Neutrophil (primary cell): ENCODE data around the gene ADGRG3.

ENCODE experiments used
- H3K27ac ChIP-seq: fragments of 200-600 bp; sonication (generic); 2 replicates; pipeline ENCODE4 v1.5.1; 2016; ENCODE audit warnings: mild to moderate bottlenecking, moderate library complexity
- H3K27me3 ChIP-seq: fragments of 200-600 bp; sonication (generic); 2 replicates; pipeline ENCODE4 v1.6.0; 2016; ENCODE audit warnings: mild to moderate bottlenecking
- H3K36me3 ChIP-seq: fragments of 200-600 bp; sonication (generic); 2 replicates; pipeline ENCODE4 v1.5.1; 2017
- H3K4me1 ChIP-seq, 2 experiments: fragments of 200-600 bp in 1 of 2; sonication (generic) in 1 of 2; 1 replicate in 1 of 2; 2 replicates in 1 of 2; pipeline versions ENCODE4 v1.5.1 to v1.6.1; 2013 to 2016; ENCODE audit warnings: low read depth in 1 of 2, low read length in 1 of 2, mild to moderate bottlenecking in 1 of 2, moderate library complexity in 1 of 2; ENCODE audit not compliant: control insufficient read depth in 1 of 2, insufficient read depth in 1 of 2
- H3K4me3 ChIP-seq, 2 experiments: fragments of 200-600 bp in 1 of 2; sonication (generic) in 1 of 2; 1 replicate in 1 of 2; 2 replicates in 1 of 2; pipeline ENCODE4 v1.5.1; 2013 to 2016; ENCODE audit warnings: low read depth in 1 of 2, low read length in 1 of 2, mild to moderate bottlenecking in 1 of 2, moderate library complexity in 1 of 2
- H3K9me3 ChIP-seq: fragments of 200-600 bp; sonication (generic); 2 replicates; pipeline ENCODE4 v1.5.1; 2016
- TF ChIP-seq, protein P1 (sequence below): fragments of 200-600 bp; sonication (generic); IDR thresholded peaks from 2 replicates; pipeline ENCODE4 v1.5.1; 2016; ENCODE audit warnings: antibody characterized with exemption

Gene ADGRG3

DNA sequence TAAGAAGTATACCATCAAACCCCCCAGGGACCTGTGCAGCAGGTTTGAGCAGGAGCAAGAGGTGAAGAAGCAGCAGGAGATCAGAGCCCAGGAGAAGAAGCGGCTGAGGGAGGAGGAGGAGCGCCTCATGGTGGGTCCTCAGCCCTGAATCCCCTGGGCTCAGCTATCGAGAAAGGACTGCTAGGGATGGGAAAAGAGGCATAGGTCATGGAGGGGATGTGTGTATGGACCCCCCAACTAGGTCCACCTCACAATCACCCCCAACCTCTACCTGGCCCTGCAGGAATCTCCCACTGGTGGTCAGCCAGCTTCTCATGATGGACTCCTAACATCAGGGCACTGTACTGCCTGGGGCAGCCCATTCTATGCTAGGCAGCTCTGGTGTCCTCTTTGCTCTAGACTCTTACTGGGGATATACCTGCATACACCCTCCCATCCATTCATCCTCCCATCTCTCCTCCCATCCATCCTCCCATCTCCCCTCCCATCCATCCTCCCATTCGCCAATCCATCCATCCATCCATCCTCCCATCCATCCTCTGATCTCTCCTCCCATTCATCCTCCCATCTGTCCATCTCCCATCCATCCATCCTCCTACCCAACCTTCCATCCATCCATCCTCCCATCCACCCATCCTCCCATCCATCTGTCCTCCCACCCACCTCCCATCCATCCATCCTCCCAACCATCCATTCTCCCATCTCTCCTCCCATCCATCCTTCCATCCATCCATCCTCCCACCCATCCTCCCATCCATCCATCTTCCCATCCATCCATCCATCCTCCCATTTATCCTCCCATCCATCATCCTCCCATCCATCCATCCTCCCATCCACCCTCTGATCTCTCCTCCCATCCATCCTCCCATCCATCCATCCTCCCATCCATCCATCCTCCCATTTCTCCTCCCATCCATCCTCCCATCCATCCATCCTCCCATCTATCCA is 37.1 kb downstream of the ADGRG3 start:
- TF ChIP-seq, protein P1, sequence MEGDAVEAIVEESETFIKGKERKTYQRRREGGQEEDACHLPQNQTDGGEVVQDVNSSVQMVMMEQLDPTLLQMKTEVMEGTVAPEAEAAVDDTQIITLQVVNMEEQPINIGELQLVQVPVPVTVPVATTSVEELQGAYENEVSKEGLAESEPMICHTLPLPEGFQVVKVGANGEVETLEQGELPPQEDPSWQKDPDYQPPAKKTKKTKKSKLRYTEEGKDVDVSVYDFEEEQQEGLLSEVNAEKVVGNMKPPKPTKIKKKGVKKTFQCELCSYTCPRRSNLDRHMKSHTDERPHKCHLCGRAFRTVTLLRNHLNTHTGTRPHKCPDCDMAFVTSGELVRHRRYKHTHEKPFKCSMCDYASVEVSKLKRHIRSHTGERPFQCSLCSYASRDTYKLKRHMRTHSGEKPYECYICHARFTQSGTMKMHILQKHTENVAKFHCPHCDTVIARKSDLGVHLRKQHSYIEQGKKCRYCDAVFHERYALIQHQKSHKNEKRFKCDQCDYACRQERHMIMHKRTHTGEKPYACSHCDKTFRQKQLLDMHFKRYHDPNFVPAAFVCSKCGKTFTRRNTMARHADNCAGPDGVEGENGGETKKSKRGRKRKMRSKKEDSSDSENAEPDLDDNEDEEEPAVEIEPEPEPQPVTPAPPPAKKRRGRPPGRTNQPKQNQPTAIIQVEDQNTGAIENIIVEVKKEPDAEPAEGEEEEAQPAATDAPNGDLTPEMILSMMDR, result no peak
- no peaks in the 10 kb centered on the region for H3K9me3 ChIP-seq
- no peaks in the 10 kb centered on the region for H3K4me1 ChIP-seq
- no peak overlapping the region for H3K4me3 ChIP-seq
- H3K27me3 ChIP-seq, result no peaks in the 10 kb centered on the region
- H3K27ac ChIP-seq, result no peak overlapping the region
- no peaks in the 10 kb centered on the region for H3K36me3 ChIP-seq

DNA sequence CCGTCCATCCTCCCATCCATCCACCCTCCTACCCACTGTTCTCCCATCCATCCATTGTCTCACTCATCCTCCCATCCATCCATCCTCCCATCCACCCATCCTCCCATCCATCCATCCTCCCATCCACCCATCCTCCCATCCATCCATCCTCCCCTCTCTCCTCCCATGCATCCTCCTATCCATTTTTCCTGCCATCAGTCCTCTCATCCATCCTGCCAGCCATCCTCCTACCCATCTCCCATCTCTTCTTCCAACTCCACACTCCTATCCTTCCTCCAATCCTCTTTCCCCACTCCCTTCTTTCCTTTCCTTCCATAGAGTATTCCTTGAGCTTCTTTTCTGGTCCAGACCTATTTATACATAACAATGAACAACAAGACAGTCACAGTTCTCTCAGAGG is 38.6 kb downstream of the ADGRG3 start:
- H3K4me3 ChIP-seq, result no peak overlapping the region
- no peak overlapping the region for H3K27ac ChIP-seq
- TF ChIP-seq, protein P1, result no peak
- no peaks in the 10 kb centered on the region for H3K4me1 ChIP-seq
- no peaks in the 10 kb centered on the region for H3K36me3 ChIP-seq
- H3K27me3 ChIP-seq, result no peaks in the 10 kb centered on the region
- H3K9me3 ChIP-seq, result no peaks in the 10 kb centered on the region

DNA sequence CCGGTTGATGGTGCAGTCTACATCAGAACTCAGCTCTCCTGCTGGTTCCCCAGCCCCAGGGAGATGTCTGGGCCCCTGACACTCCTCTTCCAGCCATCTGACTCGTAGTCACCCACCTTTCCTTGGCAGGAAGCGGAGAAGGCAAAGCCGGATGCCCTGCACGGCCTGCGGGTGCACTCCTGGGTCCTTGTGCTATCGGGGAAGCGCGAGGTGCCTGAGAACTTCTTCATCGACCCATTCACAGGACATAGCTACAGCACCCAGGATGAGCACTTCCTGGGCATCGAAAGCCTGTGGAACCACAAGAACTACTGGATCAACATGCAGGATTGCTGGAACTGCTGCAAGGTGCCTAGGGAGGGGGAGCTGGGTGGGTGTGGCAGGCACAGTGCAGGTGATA is 39.2 kb downstream of the ADGRG3 start:
- no peak overlapping the region for H3K4me3 ChIP-seq
- H3K27me3 ChIP-seq, result no peaks in the 10 kb centered on the region
- H3K9me3 ChIP-seq, result no peaks in the 10 kb centered on the region
- no peaks in the 10 kb centered on the region for H3K36me3 ChIP-seq
- H3K27ac ChIP-seq, result no peak overlapping the region
- TF ChIP-seq, protein P1, result no peak
- H3K4me1 ChIP-seq, result no peaks in the 10 kb centered on the region

DNA sequence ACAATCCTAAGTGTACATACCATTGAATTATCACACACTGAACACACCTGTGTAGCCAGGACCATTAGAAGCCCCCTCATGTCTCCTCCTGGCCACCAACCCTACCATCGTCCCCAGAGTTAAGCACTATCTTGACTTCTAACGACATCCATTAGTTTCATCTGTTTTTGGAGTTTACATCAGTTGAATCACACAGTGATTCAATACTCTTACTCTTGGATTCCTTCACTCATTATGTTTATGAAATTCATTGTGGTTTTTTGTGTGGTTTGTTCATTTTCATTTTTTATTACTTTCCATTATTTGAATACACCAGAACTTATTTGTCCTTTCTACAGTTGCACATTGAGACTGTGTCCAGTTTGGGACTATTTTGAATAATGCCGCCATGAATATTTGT is 40.1 kb downstream of the ADGRG3 start:
- Histone ChIP-seq H3K9me3 (no peaks in the 10 kb centered on the region), H3K36me3 (no peaks in the 10 kb centered on the region), H3K4me3 (no peak overlapping the region), H3K27me3 (no peaks in the 10 kb centered on the region), H3K27ac (no peak overlapping the region), H3K4me1 (no peaks in the 10 kb centered on the region)
- TF ChIP-seq, protein P1, result no peak

DNA sequence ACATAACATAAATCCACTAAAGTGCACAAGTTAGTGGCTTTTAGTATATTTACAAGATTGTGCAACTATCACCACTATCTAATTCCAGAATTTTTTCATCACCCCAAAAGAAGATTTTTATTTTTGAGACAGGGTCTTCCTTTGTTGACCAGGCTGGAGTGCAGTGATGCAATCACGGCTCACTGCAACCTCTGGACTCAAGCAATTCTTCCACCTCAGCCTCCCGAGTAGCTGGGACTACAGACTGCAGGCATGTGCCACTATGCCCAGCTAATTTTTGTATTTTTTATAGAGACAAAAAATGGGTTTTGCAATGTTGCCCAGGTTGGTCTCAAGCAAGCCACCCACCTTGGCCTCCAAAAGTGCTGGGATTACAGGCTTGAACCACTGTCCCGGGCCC is 41.6 kb downstream of the ADGRG3 start:
- Histone ChIP-seq H3K27me3 (no peaks in the 10 kb centered on the region), H3K4me3 (no peak overlapping the region)

More for the DNA sequence above, 41.6 kb downstream of the ADGRG3 start:
- no peaks in the 10 kb centered on the region for H3K4me1 ChIP-seq
- H3K9me3 ChIP-seq, result no peaks in the 10 kb centered on the region
- H3K27ac ChIP-seq, result no peak overlapping the region
- H3K36me3 ChIP-seq, result no peaks in the 10 kb centered on the region
- TF ChIP-seq, protein P1, result no peak
